Uterus (tissue), 4 donors: ENCODE data around the gene ECHDC1. TPM values are rescaled to one million over a fixed set of nuclear protein-coding genes. Genes with fewer than 3 reads are reported as not detected.

Experiments used
- DNase-seq, 2 donors: peaks; one replicate each; pipeline ENCODE4 v3.0.0-alpha.2; 2019 to 2020
- H3K27ac ChIP-seq, 2 donors: fragments of 200-600 bp; sonication (generic); 1 replicate in 1 of 2; 2 replicates in 1 of 2; pipeline ENCODE4 v1.5.1; 2016 to 2018
- H3K27me3 ChIP-seq, 2 donors: fragments of 200-600 bp; sonication (generic); one replicate each; pipeline ENCODE4 v1.5.1; 2018 to 2019; ENCODE audit warnings: control low read depth in 1 of 2
- H3K36me3 ChIP-seq, 2 donors: fragments of 200-600 bp; sonication (generic); one replicate each; pipeline ENCODE4 v1.5.1; 2019; ENCODE audit warnings: control low read depth in 1 of 2
- H3K4me1 ChIP-seq, 2 donors: fragments of 200-600 bp; sonication (generic); one replicate each; pipeline ENCODE4 v1.5.1; 2018 to 2019; ENCODE audit warnings: control low read depth in 1 of 2
- H3K4me3 ChIP-seq, 2 donors: fragments of 200-600 bp; sonication (generic); 1 replicate in 1 of 2; 2 replicates in 1 of 2; pipeline ENCODE4 v1.5.1; 2018 to 2019; ENCODE audit warnings: mild to moderate bottlenecking in 1 of 2
- H3K9me3 ChIP-seq, 2 donors: fragments of 200-600 bp; sonication (generic); one replicate each; pipeline ENCODE4 v1.5.1; 2019; ENCODE audit warnings: control low read depth in 1 of 2
- CTCF ChIP-seq, 4 experiments: fragments of 200-600 bp in 2 of 4; fragments of 450-650 bp in 2 of 4; sonication (generic) in 2 of 4; IDR thresholded peaks; one replicate each; pipeline ENCODE4 v1.5.1; 2016 to 2019; ENCODE audit warnings: antibody characterized with exemption in 4 of 4, mild to moderate bottlenecking in 2 of 4, moderate library complexity in 1 of 4
- POLR2A ChIP-seq, 2 donors: fragments of 450-650 bp; IDR thresholded peaks; one replicate each; pipeline ENCODE4 v1.6.1; 2016; ENCODE audit warnings: antibody characterized with exemption in 2 of 2, mild to moderate bottlenecking in 1 of 2, moderate library complexity in 1 of 2
- intact Hi-C: fragments of 100-400 bp; cut with DNase I; formaldehyde crosslinking; loops from one replicate; pipeline ENCODE4 v1.15.1; 2023; ENCODE audit warnings: low total_unique reads
- total RNA-seq, 4 donors: library from RNA; depleted of rRNA in 3 of 4; stranded (reverse); fragments of >200 nt in 3 of 4; gene quantifications; one replicate each; pipeline versions ENCODE4 v1.1.0 to v1.2.4, GENCODE V29; 2014 to 2023
- donor health status: DM: yes; HTN: yes; CAD: no.

The ECHDC1 gene
- total RNA-seq, 4 donors from 2014 or later = 7.4 to 109 (median 18.5) TPM

- Histone ChIP-seq H3K4me3 (no peak overlapping the region), H3K4me1 (no peaks in the 10 kb centered on the region), H3K27ac (no peak overlapping the region), H3K36me3 (no peaks in the 10 kb centered on the region), H3K9me3 (no peaks in the 10 kb centered on the region), H3K27me3 (no peaks in the 10 kb centered on the region)
- TF ChIP-seq CTCF (IDR thresholded peaks at IDR 0.05) (no peak), POLR2A (IDR thresholded peaks at IDR 0.05) (no peak)
- intact Hi-C loops = no loop called here
- DNase-seq = no peak
Observed at GRCh38 chr6:127263481-127263880, 79.9 kb downstream of the ECHDC1 start.

GRCh38 chr6:127262896-127263295 is 80.5 kb downstream of the ECHDC1 start:
- Histone ChIP-seq H3K9me3 (no peaks in the 10 kb centered on the region), H3K27me3 (no peaks in the 10 kb centered on the region), H3K36me3 (no peaks in the 10 kb centered on the region), H3K4me3 (no peak overlapping the region), H3K27ac (no peak overlapping the region), H3K4me1 (no peaks in the 10 kb centered on the region)
- TF ChIP-seq CTCF (IDR thresholded peaks at IDR 0.05) = no peak
- no peak for TF ChIP-seq POLR2A (IDR thresholded peaks at IDR 0.05)
- DNase-seq = no peak
- intact Hi-C loops = no loop called here

- Histone ChIP-seq H3K9me3 (no peaks in the 10 kb centered on the region), H3K27ac (no peak overlapping the region), H3K4me3 (no peak overlapping the region), H3K36me3 (no peaks in the 10 kb centered on the region), H3K27me3 (no peaks in the 10 kb centered on the region), H3K4me1 (no peaks in the 10 kb centered on the region)
- intact Hi-C loops = no loop called here
- no peak for DNase-seq
- TF ChIP-seq POLR2A (IDR thresholded peaks at IDR 0.05) = no peak
- TF ChIP-seq CTCF (IDR thresholded peaks at IDR 0.05) = no peak
Observed at GRCh38 chr6:127255286-127255685, 88.1 kb downstream of the ECHDC1 start.

DNA sequence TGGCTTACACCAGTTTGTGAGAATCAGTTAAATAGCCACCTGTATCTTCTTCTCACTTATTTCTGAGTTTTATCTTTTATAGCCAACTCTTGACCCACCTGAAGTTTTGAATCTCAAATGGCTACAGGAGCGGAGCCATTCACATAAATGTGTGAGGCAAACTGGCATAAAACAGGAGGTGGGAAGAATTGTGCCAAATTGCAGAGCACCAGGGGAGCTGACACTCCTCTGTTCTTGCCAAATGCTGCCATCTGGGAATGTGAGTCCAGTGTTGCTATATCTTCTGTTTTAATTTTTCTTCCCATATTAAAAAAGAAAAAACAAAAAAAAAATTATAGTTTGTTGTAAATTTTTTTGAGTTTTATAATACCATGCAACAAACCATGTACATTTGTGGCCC is 93.8 kb downstream of the ECHDC1 start:
- Histone ChIP-seq H3K36me3 (no peaks in the 10 kb centered on the region), H3K27ac (no peak overlapping the region), H3K27me3 (no peaks in the 10 kb centered on the region), H3K9me3 (no peaks in the 10 kb centered on the region), H3K4me3 (no peak overlapping the region), H3K4me1 (no peaks in the 10 kb centered on the region)
- no peak for TF ChIP-seq CTCF (IDR thresholded peaks at IDR 0.05)
- no peak for TF ChIP-seq POLR2A (IDR thresholded peaks at IDR 0.05)
- DNase-seq = no peak
- intact Hi-C loops = no loop called here

DNA sequence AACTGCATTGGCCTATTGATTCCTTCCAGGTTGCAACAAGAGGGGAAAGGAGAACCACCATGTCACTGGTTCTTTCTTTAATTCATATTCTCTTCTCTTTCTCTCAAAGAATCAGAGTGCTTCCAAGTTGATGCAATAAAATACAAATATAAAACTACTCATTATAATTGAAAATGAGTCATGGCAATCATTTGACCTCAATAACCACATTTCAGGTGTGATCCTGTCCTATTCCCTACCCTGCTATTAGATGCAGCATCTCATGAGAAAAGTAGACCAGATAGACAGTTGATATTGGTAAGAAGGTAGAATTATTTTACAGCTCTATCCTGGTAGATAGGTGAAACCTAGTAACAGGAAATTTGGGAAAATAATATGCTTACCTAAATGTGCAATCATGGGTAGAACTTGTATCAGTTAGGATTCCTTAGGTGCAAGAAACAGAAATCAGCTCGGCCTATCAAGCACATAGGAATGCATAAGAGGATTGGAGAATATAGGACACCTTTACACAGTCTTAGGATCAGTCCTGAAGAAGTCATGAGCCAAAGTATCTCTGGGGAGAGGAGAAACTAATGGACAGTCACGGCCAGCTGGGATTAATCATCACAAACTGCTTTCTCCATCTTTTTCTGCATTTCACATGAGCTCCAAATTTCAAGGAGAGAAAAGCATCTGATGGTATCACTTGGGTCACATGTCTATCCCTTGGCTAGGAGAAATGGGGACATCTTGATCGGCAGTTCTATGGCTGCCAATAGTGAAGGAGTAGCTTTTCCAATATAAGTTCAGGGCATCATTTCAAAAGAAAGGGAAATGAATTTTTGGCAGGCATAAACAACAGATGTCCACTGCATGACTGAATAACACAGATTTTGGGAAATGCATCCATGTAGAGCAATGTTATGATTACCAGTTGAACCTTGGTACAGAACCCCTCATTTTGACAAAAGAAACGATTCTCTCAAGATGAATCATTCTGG is 96.0 kb downstream of the ECHDC1 start:
- H3K4me1 ChIP-seq = no peaks in the 10 kb centered on the region
- intact Hi-C loops = no loop called here
- no peaks in the 10 kb centered on the region for H3K36me3 ChIP-seq
- H3K9me3 ChIP-seq = no peaks in the 10 kb centered on the region
- DNase-seq = no peak
- no peak overlapping the region for H3K4me3 ChIP-seq
- no peak for TF ChIP-seq CTCF (IDR thresholded peaks at IDR 0.05)
- no peak for TF ChIP-seq POLR2A (IDR thresholded peaks at IDR 0.05)
- H3K27ac ChIP-seq = no peak overlapping the region
- no peaks in the 10 kb centered on the region for H3K27me3 ChIP-seq
